Measurements from ENCODE around the gene MYOZ2.

The MYOZ2 gene

DNA sequence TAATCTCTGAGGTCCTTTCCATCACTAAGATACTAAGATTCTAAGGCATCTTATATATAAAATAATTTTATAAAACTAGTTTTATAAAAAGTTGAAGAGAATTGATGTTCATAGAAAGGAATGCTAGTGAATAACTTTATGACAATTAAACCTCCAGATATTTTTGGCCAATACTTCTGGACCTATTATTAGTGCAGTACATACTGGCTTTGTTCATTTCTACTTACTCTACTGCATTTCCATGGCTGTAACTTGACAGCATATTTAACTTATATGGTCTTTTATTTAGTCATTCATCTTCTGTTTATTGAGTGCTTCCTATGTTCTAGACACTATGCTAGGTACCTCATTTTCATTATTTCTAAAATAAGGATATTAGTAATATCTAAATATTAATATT, 70.1 kb downstream of the MYOZ2 start:
- no peak for DNase-seq

DNA sequence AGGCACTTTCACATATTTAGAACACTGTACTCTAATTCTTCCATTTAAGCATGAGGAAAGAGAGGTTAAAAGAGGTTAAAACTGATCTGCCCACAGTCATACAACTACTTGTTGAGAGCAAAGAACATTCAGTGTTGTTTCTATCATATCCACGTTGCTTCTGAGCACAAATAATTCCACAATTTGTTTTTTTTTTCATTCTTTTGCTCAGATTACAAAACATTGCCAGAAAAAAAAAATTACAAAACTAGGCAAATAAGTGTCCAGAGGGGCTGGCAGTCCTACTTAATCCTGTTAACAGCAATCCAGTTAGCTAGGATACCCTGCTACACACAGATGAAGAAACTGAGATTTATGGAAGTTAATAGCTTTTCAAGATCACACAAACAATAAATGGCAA, 70.5 kb downstream of the MYOZ2 start:
- no peak for DNase-seq

DNA sequence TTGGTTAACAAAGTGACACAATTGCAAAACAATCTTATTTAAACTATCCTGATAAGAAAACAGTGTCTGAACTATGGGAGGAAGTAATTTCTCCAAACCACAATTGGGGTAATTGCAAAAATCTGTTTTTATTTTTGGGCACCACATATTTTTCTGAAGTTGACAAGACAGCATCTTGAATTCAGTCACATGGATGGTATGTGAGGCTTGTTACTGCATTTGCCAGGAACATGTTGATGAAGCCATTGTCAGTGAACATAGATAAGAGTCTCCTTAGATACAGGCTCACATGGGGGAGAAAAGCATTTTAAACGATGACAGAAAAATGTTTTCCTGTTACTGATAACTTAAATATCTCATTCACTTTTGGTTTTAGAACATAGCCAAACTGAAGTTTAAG, 71.4 kb downstream of the MYOZ2 start:
- no peak for DNase-seq

DNA sequence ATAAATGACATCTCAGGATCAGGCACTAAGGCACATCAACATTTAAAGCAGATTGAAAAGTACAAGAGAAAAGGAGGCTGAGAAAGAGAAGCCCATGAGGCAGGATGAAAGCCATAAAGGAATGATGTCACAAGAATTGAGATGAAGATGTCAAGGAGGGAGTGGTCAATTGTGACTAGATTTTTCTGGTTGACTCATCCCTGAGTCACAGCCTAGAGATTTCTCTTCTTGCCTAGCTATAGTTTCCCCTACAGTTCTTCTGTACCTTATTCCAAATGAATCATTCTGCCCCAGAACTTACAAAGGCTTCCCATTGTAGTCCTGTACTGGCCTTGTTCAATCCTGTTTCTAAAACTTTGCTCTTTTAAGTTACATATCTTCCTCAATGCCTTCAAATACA, 73.4 kb downstream of the MYOZ2 start:
- DNase-seq, result no peak

DNA sequence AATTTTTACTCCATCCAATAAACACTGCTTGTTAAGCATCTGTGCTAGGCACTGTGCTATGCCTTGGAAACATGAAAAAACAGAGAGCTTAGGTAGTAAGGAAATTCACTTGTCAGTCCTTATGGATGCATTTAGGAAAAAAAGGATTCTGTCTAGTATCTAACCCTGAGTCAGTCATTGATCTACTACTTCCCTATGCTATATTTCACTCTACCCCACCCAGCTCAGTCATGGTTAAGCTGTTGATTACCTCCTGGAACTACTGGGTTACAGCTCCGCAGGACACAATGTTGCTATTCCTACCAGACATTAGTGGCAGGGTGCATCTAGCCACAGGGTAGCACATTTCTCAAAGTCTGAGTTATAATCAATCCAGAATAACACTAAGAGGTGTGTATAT, 74.0 kb downstream of the MYOZ2 start:
- no peak for DNase-seq

DNA sequence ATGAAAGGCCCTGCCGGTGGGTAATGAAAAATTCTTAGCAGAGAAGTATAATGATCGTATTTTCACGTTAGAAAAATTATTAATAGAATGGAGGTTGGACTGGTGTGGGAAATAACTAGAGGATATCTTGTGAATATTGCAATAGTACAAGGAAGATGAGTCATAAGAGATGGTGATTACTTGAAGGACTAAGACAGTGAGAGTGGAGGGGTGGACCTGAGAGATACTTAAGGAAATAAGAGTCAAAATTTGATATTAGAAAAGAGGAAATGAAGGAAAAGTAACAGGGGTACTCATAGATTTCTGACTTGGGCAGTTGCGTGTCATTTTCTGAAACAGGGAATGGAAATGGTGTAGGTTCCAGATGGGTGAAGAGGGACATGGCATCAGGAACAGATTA, 75.1 kb downstream of the MYOZ2 start:
- no peak for DNase-seq

DNA sequence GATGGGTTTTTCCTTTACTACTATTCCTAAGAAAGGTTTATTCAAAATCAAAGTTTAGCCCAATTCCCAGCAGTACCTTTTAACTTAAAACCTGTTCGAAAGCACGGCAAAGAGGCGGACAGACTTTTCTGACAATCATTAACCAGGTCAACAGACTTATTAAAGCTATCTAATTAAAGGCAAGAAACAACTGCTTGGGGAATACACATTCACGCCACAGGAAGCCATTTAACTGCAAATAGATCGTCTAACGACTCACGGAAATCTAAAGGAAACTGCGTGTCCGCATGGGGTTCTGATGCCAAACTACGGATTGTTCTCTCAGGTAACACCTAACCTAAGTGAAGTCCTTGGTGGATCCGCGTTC, 76.2 kb downstream of the MYOZ2 start:
- DNase-seq, result no peak

DNA sequence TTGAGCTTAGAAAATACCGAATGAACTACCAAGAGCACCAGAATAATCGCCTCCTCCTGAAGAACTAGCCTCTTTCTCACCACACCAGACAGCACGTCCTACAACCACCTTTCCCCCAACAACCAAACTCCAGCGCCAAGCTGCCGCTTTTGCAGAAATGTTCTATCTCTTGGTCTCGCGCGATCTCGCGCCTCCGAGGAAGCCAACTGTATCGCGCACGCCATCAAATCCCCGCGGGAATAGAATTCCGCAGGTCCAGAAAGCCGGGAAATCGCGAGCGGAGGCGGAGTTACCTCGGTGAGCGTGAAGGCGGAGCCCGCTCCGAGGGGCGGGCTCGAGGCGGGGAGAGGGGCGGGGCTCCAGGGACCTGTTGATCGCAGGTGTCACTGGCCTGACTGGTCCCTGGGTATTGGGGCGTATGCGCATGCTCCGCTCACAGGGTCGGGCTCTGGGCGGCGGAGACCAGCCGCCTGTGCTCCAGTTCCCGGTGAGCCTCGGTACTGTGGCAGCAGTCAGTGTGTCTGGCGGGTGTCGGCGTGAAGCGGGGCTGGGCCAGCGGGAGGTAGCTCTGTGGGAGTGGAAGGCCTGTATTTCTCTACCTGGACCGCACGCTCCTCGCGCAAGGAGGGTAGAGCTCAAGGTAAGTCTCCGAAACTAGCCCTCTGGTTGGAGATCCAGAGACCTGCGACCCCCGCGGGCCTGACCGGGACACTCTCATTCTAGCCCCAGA, 76.8 kb downstream of the MYOZ2 start, which contains the start of gene USP53:
USP53 (plus strand) TSS at position 480 of the 730 bp plus-strand sequence. CDS start 27,047 bp downstream, outside the sequence.
- DNase-seq, result peak; percentile 89

DNA sequence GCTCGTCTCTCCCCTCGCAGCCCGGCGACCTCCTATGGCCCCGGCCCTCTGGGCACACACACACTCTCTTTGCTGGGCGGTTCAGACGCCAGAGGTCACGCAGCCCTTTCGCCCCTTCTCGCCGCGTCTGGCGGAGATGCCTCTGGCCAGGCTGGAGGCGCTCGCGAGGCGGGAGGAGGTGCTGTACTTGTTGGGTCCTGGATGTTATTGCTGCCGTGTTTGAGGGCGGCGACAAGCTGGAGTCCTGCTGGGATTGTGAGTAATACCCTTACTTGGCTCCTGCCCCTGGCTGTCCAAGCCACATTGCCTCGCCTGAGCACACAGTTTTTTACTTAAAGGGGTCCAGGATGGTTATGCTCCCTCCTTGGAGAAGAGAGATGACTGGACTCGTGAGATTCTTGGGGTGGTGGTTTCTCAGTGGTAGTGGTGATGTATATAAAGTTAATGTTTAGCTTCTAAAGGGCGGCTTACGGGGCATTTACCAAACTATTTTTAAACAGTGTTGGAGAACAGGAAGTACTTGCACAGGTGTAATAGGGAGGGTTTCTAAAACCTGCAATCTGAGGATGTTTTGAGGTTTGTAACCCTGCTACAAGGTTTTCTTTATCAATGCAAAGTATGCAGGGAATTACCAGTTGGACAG, 77.5 kb downstream of the MYOZ2 start:
- DNase-seq, result no peak

DNA sequence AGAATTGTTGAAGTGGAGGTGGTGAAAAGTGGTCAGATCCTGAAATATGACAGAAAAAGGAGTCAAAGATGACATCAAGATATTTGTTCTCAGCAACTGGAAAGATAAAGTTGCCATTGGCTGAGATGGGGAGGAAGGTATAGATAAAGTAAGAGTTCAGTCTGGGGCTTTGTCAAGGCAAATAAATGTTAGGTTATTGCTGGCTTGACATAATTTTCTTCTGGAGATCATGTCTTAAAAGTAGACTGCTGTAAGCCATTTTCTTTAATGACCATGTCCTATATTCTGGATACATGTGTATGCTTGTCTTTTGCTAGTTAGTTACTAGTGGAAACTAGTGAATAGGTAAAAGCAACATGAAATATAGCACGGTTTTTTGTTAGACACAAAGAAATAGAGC, 82.5 kb downstream of the MYOZ2 start:
- no peak for DNase-seq

DNA sequence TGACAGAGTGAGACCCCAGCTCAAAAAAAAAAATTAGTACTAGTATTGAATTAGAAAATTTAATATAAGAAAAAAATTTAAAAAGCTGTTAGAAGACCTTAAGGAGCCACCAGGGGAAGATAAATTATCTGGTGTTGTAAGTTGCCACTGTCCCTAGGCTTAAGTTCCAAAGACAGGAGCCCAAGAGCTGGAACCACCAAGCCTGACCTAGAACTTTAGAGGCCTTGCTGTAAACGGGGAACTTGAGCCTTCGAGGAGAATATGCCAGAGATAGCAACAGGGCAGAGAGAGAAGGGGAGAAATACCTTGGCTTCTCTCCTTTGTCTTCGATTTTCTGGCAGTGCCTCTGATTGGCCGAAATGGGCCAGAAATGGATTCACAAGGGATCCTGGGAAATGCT, 85.8 kb downstream of the MYOZ2 start:
- no peak for DNase-seq

DNA sequence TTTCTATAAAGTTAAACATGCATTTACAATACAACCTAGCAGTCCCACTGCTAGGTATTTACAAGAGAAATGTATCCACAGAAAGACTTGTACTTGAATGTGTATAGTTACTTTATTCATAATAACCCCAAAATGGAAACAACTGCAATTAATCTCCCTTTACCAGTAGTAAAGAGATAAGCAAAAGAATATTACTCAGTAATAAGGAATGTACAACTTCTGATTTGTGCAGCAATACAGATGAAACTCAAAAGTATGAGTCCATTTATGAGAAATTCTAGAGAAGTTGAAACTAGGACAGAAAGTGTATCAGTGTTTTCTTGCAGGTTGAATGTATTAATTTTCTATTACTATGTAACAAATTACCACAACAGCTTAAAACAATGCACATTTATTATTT, 92.1 kb downstream of the MYOZ2 start:
- no peak for DNase-seq

DNA sequence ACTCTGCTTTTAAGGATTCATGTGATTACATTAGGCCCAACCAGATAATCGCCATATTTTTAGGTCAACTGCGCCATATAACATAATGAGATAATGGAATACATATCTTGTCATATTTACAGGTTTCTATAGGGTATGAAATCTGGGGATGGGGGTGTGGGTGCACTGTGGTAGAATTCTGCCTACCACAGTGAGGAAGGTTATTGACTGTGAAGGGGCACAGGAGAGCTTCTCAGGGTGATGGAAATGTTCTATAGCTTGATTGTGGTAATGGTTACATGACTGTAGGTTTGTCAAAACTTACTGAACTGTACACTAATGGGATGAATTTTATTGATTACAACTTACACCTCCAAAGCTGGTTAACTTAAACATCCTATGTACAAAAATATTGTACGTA, 92.8 kb downstream of the MYOZ2 start:
- DNase-seq, result no peak

DNA sequence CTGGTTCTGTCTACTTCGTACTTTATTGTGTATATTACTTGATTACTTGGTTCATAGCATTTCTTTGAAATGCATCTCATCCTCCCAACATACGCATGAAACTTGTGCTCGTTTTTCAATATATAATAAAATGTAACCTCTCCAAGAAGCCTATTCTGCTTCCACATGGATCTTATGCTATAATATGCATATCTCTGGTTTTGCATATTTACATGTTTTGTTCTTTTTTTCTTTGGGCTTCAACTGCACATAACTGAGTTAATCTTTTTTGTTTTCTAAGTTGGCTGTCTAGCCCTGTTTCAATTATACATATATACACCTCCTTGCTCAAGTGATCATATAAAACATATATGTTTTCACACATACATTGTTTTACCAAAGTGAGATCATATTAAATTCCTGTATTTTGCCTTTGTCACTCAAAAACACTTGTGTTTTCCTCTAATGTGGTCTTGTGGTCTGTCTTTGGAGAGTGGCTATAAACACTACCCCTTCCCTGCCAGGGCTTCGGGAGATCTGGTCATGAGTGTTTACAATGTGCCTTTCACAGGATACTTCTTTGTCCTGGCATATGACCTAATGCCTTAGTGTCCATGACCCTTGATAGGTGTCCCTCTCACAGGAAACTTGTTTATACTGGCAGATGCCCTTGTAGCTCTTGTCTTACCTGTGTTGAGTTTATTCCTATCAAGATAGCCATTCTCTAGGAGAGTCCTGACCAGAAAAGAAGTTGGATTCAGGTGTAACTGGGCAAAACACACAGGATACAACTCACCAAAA, 94.5 kb downstream of the MYOZ2 start:
- no peak for DNase-seq

DNA sequence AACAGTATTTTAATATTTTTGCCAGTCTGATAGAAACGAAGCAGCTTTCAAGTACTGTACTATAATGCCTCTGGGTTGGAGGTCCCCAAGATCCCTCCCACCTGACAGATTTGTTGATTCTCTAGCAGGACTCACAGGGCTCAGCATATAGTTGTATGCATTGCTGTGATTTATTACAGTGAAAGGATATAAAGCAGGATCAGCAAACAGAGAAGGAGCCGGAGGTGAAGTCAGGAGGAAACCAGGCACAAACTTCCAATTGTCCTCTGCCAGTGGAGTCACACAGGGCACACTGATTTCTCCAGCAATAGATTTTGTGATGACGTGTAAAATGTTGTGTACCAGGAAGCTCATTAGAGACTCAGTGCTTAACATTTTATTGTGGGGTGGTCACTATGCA, 95.9 kb downstream of the MYOZ2 start:
- no peak for DNase-seq

DNA sequence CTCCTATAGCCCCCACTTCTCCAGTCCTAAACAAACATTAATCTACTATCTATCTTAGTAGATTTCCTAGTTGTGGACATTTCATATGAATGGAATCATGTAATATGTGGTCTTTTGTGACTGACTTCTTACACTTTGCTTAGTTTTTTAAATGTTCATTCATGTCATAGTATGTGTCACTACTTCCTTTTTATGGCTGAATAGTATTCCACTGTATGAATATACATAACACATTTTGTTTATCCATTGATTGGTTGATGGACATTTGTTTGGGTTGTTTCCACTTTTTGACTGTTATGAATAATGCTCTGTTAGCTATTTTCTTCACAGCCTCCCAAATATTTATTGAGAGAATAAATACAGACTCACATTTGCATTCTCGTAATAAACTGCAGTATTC, 96.7 kb downstream of the MYOZ2 start:
- DNase-seq, result no peak

DNA sequence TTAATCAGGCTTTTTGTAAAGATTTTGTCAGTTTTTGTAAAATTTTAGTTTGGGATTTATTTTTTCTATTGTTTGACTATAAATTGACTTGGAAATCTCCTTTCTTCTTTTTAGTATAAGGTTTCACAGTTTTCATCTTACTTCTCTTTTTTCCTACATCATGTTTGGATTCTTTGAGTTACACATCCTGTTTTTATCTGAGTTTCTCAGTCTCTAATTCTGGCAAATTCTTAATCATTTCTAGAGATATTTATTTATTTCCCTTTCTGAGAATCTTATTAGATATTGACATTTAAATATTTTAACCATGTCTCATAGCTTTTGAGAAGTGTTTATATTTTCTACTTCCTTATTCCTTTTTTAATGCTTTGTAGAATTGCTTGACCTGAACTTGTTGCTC, 97.6 kb downstream of the MYOZ2 start:
- DNase-seq, result no peak

DNA sequence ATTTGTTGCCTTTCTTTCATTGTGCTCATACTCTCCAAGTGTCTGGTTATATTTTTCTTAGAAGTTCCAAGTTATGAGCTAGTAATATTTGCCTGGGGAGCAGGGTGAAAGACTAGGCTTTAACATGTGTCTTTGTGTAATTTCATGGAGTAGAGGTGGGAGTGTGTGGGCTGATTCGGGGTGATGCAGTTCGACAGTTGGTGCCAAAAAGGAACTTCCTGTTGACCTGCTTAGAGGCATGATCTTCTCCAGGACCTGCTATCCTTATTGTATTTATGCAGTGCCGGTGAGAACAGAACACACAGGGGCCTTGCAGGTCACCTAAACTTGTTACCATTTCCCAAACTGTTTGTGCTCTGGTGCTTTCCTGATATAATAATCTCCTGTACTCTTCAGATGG, 98.1 kb downstream of the MYOZ2 start:
- no peak for DNase-seq

DNA sequence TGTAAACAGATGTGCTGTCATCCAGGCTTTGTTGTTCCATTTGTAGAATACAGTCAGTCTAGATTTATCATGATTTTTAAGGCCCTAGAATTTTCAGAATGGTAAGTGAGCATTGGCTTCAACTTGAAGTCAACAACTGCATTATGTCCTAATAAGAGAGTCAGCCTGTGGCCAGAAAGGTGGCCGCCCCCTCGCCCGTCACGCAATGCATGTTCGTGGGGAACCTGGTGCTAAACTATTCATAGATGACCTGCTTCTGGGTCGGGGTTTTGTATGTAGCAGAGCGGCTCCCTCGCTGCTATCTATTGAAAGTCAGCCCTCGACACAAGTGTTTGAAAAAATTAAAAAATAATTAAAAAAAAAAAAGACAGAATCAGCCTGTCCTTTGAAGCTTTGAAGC, 101.6 kb downstream of the MYOZ2 start:
- DNase-seq, result no peak

Data from NCI-H1436 treated with DMSO at 0.1 percent for 48 hours (cell line).